Subcutaneous adipose tissue (tissue), 4 donors: Measurements from ENCODE around the gene TP53TG3C. TPM values are rescaled to one million over a fixed set of nuclear protein-coding genes. Genes with fewer than 3 reads are reported as not detected.
"Not testable (repeated sequence)": the region's sequence is repeated elsewhere in the genome, so short reads cannot be mapped to it uniquely, and the experiment has no call there.

Experiments used
- small RNA-seq: library from RNA; depleted of rRNA; stranded (forward); fragments of <200 nt; gene quantifications from one replicate; pipeline ENCODE3, GENCODE V24; 2016
- total RNA-seq, 4 donors: library from RNA; depleted of rRNA; stranded (reverse); fragments of >200 nt; gene quantifications; one replicate each; pipeline ENCODE4 v1.1.0, GENCODE V29; 2016
- TF ChIP-seq, protein P1 (sequence below): fragments of 450-650 bp; IDR thresholded peaks from one replicate; pipeline ENCODE4 v1.5.1; 2016; ENCODE audit warnings: low read depth, mild to moderate bottlenecking, control low read depth, antibody characterized with exemption, moderate library complexity

TP53TG3C gene, protein sequence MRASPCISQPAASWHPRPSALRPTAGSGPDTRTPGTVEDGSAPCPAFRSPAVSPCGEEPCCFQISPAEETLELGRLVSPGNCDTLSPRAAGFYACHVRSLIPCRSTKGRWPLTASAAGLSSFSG
- total RNA-seq = not detected

GRCh38 chr16:33193926-33194325 is at the start of gene TP53TG3C:
TP53TG3C (plus strand) TSS chr16:33194226; CDS start chr16:33194294, 68 bp downstream.
- TF ChIP-seq, protein P1, sequence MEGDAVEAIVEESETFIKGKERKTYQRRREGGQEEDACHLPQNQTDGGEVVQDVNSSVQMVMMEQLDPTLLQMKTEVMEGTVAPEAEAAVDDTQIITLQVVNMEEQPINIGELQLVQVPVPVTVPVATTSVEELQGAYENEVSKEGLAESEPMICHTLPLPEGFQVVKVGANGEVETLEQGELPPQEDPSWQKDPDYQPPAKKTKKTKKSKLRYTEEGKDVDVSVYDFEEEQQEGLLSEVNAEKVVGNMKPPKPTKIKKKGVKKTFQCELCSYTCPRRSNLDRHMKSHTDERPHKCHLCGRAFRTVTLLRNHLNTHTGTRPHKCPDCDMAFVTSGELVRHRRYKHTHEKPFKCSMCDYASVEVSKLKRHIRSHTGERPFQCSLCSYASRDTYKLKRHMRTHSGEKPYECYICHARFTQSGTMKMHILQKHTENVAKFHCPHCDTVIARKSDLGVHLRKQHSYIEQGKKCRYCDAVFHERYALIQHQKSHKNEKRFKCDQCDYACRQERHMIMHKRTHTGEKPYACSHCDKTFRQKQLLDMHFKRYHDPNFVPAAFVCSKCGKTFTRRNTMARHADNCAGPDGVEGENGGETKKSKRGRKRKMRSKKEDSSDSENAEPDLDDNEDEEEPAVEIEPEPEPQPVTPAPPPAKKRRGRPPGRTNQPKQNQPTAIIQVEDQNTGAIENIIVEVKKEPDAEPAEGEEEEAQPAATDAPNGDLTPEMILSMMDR = not testable (repeated sequence)

Small RNA genes within 50 kb of the gene (small RNA-seq; reads per million reads assigned to genes)
- gene AC138869.1 = not detected

Other genes with a start within 250 kb of the TP53TG3C start
- gene TP53TG3E, start 110.1 kb downstream of the TP53TG3C start, total RNA-seq = not detected
- not detected for gene TP53TG3B, start 166.6 kb downstream of the TP53TG3C start, total RNA-seq